ENCODE results near the gene UBE2QL1. TPM values are rescaled to one million over a fixed set of nuclear protein-coding genes. Genes with fewer than 3 reads are reported as not detected.

UBE2QL1 gene
- total RNA-seq, 4 donors from 2014 or later, result 0.22 to 1.0 (median 0.50) TPM

DNA sequence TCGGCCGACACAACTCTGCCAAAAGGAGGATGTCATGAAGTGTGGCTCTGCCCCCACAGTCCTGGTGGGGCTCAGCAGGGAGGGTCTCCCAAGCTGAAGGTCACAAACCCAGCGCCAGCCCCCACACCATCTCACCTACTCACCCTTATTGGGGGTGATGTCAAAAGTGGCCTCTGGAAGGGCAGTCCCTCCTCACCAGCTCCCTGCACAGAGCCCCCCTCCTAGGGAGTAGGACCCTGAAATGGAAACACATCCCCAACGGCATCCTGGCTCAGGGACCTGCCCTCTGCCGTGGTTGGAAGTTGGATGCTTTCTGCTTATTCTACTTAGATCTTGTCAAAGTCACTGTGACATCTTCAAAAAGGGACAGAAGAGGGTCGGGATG lies 94.7 kb downstream of the UBE2QL1 start:
- Histone ChIP-seq H3K27ac (no peak overlapping the region), H3K4me1 (no peaks in the 10 kb centered on the region), H3K4me3 (no peak overlapping the region), H3K36me3 (no peaks in the 10 kb centered on the region), H3K27me3 (no peaks in the 10 kb centered on the region), H3K9me3 (no peaks in the 10 kb centered on the region)
- no peak for DNase-seq (ENCODE audit: low spot score in 2 of 2)
- 62 to 77% methylated on average over 4 to 6 of the region's 6 CpGs for WGBS, 2 donors
- TF ChIP-seq POLR2A (IDR thresholded peaks at IDR 0.05), result no peak
- TF ChIP-seq, protein P1, sequence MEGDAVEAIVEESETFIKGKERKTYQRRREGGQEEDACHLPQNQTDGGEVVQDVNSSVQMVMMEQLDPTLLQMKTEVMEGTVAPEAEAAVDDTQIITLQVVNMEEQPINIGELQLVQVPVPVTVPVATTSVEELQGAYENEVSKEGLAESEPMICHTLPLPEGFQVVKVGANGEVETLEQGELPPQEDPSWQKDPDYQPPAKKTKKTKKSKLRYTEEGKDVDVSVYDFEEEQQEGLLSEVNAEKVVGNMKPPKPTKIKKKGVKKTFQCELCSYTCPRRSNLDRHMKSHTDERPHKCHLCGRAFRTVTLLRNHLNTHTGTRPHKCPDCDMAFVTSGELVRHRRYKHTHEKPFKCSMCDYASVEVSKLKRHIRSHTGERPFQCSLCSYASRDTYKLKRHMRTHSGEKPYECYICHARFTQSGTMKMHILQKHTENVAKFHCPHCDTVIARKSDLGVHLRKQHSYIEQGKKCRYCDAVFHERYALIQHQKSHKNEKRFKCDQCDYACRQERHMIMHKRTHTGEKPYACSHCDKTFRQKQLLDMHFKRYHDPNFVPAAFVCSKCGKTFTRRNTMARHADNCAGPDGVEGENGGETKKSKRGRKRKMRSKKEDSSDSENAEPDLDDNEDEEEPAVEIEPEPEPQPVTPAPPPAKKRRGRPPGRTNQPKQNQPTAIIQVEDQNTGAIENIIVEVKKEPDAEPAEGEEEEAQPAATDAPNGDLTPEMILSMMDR (IDR thresholded peaks at IDR 0.05), result no peak
- no peak for TF ChIP-seq EP300 (IDR thresholded peaks at IDR 0.05)

DNA sequence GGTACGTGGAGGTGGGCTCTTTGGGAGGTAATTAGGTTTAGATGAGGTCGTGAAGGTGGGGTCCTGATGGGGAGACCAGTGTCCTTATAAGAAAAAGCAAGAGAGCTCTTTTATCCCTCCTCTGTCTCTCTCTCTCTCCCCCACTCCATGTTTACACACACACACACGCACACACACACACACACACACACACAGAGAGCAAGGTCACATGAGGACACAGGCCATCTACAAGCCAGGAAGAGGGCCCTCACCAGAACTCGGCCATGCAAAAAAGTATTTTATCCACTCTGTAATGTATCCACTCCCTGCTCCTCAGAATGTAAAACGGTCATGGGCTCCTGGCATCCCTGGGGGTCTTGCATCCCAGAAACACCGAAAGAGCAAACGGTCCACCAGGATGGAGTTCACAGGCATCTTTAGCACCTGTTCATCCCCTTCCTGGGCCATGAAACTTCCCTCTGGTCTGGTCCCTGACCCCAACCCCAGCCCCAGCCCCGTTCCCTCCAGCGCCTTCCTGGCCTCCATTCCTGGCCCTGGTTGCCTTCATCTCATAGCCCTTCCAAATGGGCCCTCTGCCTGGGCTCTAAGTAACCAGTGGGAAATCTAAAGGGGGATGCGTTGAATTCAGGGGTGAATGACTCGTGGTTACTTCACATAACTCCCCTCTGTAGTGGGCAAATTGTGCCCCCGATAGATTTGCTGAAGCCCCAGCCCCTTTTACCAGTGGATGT lies 95.3 kb downstream of the UBE2QL1 start:
- no peak overlapping the region for H3K27ac ChIP-seq
- WGBS, 2 donors, result 77% methylated on average over 12 of the region's 12 CpGs
- no peaks in the 10 kb centered on the region for H3K9me3 ChIP-seq
- H3K27me3 ChIP-seq, result no peaks in the 10 kb centered on the region
- no peaks in the 10 kb centered on the region for H3K36me3 ChIP-seq
- no peak overlapping the region for H3K4me3 ChIP-seq
- no peaks in the 10 kb centered on the region for H3K4me1 ChIP-seq
- TF ChIP-seq, protein P1 (IDR thresholded peaks at IDR 0.05), result no peak
- TF ChIP-seq POLR2A (IDR thresholded peaks at IDR 0.05) (no peak), EP300 (IDR thresholded peaks at IDR 0.05) (no peak)
- DNase-seq (ENCODE audit: low spot score in 2 of 2), result no peak

Other genes with a start within 250 kb of the UBE2QL1 start
- 10 to 100 TPM; 20.3 to 41.4 (median 27.9) TPM for gene MED10, start 70.3 kb upstream of the UBE2QL1 start, total RNA-seq
- gene NSUN2, start 184.2 kb downstream of the UBE2QL1 start, total RNA-seq, result 10 to 100 TPM; 43.5 to 73.5 (median 58.5) TPM
- 10 to 100 TPM in 1 of 4 donors, 1 to 10 TPM in 3; 3.5 to 11.5 (median 6.9) TPM for gene SRD5A1, start 184.6 kb downstream of the UBE2QL1 start, total RNA-seq

Data from tibial nerve (tissue), 4 donors.